Heart left ventricle (tissue), 16 donors: Measurements from ENCODE around the gene ARF6. TPM values are rescaled to one million over a fixed set of nuclear protein-coding genes. Genes with fewer than 3 reads are reported as not detected.

Source experiments
- ATAC-seq, 4 donors: fragments of 200-7000 bp; cut with Tn5 transposase; one replicate each; pipeline ENCODE4 v1.9.1; 2020 to 2022; ENCODE audit warnings: moderate library complexity in 4 of 4, mild to moderate bottlenecking in 3 of 4, moderate number of reproducible peaks in 1 of 4
- DNase-seq, 5 donors: peaks; one replicate each; pipeline ENCODE4 v3.0.0-alpha.2; 2020
- H3K27ac ChIP-seq, 12 donors: fragments of 200-600 bp; sonication (generic) in 4 of 12; one replicate each; pipeline versions ENCODE4 v1.5.0 to v1.8.0; 2016 to 2022; ENCODE audit warnings: mild to moderate bottlenecking in 2 of 12
- H3K27me3 ChIP-seq, 9 donors: fragments of 200-600 bp; sonication (generic) in 2 of 9; one replicate each; pipeline versions ENCODE4 v1.5.1 to v1.8.0; 2016 to 2022; ENCODE audit warnings: mild to moderate bottlenecking in 3 of 9
- H3K36me3 ChIP-seq, 9 donors: fragments of 200-600 bp; sonication (generic) in 2 of 9; one replicate each; pipeline versions ENCODE4 v1.5.0 to v1.8.0; 2018 to 2022; ENCODE audit warnings: mild to moderate bottlenecking in 2 of 9
- H3K4me1 ChIP-seq, 12 donors: fragments of 200-600 bp; sonication (generic) in 4 of 12; one replicate each; pipeline versions ENCODE4 v1.5.0 to v1.8.0; 2016 to 2022; ENCODE audit warnings: mild to moderate bottlenecking in 3 of 12
- H3K4me3 ChIP-seq, 12 donors: fragments of 200-600 bp; sonication (generic) in 4 of 12; one replicate each; pipeline versions ENCODE4 v1.5.0 to v1.8.0; 2017 to 2022; ENCODE audit warnings: mild to moderate bottlenecking in 9 of 12, moderate library complexity in 4 of 12
- H3K9me3 ChIP-seq, 12 donors: fragments of 200-600 bp; sonication (generic) in 4 of 12; one replicate each; pipeline versions ENCODE4 v1.5.0 to v1.8.0; 2016 to 2022; ENCODE audit warnings: mild to moderate bottlenecking in 1 of 12
- POLR2A ChIP-seq, 2 donors: fragments of 450-650 bp; IDR thresholded peaks; one replicate each; pipeline ENCODE4 v1.6.1; 2017; ENCODE audit warnings: antibody characterized with exemption in 2 of 2, mild to moderate bottlenecking in 2 of 2, moderate library complexity in 2 of 2
- WGBS, 4 donors: extraction: QIAGEN DNeasy Blood & Tissue Kit in 2 of 4; methylation state at CpG; one replicate each; pipeline versions ENCODE4 v1.1.5 to v1.1.7; 2013 to 2018; 5-methylcytosine and 5-hydroxymethylcytosine counted together
- intact Hi-C, 10 donors: fragments of 100-400 bp; cut with DNase I; formaldehyde crosslinking; loops; one replicate each; pipeline versions ENCODE4 v1.11.1 to v1.14.2; 2022
- polyA plus RNA-seq, 2 donors: library from polyadenylated mRNA; stranded (reverse); fragments of 200-250 nt; gene quantifications; one replicate each; pipeline ENCODE4 v1.2.3, GENCODE V29; 2013
- total RNA-seq, 9 donors: library from RNA; depleted of rRNA in 2 of 9; stranded (reverse); fragments of >200 nt in 2 of 9; fragmentation: NEBNext Ultra II Directional in 3 of 9; extraction: Animal tissue kit (Norgen Biotek cat#: 25700) in 3 of 9; gene quantifications; one replicate each; pipeline versions ENCODE4 v1.1.0 to v1.2.4, GENCODE V29; 2016 to 2023
- TF ChIP-seq, protein P1 (sequence below), 12 donors: fragments of 200-600 bp; sonication (generic) in 4 of 12; IDR thresholded peaks; one replicate each; pipeline versions ENCODE4 v1.5.0 to v1.8.0; 2018 to 2022; ENCODE audit warnings: antibody characterized with exemption in 12 of 12, mild to moderate bottlenecking in 5 of 12
- donor health status: ischemic (EF 13 %, LVEDD 7.1; RV severe dilation, severe dysfunction).
- donor health status: healthy with polysubstance abuse.
- donor health status: DM: no; HTN: yes; CAD: no.
- donor health status: DM: no; HTN: no; CAD: no.
- donor health status: ischemic (EF 25% LVEDD 6.9; RV normal size, moderate dysfunction).
- donor health status: ischemic (EF 25% LVEDD 5.7; RV mildly dilated, moderate dysfunction).
- donor health status: healthy.
- donor health status: DM: yes; HTN: yes; CAD: no.
- donor health status: ischemic (EF 35%, LVEDD 5.7; RV mildly dilated, moderate dysfunction).
- donor health status: nonischemic (EF 11% LVEDD 7.7; RV severe dilation, severe dysfunction).
- donor health status: DM: yes; HTN: yes; CAD: no.
- donor health status: PGD.
- donor health status: ischemic (EF 29% LVEDD 5.4; RV normal size, mild dysfunction).
- donor health status: nonischemic (EF 23%, LVEDD 6.1; RV moderate dilation, normal function).

The ARF6 gene
- total and polyA plus RNA-seq, 11 donors: 12.0 to 49.3 (median 27.4) TPM

DNA sequence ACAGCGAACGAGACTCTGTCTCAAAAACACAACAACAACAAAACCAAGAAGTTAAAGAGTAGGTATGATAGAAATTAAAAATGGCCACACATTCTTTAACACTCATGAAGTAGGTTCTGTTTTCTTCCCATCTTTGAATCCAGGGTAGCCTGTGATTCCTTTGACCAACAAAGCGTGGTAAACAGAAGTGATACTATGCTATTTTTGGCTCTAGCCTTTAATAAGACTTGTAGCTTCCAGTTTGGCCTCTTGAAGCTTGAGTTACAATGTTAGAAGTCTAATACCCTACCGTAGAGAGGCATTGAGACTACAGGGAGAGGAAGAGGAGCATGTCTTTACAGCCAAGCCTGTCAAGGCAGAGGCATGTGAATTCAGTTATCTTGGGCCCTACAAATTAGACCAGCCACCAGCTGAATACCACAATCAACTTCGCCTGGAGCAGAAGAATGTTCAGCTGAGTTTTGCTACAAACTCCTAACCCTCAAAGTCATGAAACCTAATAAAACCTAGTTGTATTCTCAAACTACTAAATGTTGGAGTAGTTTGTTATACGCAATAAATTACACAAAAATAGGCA lies 35.4 kb upstream of the ARF6 start:
- ATAC-seq (no peak), DNase-seq (no peak)
- no peaks in the 10 kb centered on the region for H3K9me3 ChIP-seq
- 65 to 77% (median 75%) methylated on average over 6 of the region's 6 CpGs for WGBS, 4 donors
- H3K27ac ChIP-seq: peak overlapping the region; percentile 8 to 66 (median 54)
- peaks cover 0 to 33% (median 9%) of the 10 kb centered on the region in 12 donors for H3K4me1 ChIP-seq
- intact Hi-C loops: loop anchor here in 2 of 10 donors (10.0 kb wide), 1 partner anchor 223 kb away; the partner anchor contains the start of gene DNAAF2 (in 2 of the 2)
- no peaks in the 10 kb centered on the region for H3K36me3 ChIP-seq
- no peak overlapping the region for H3K4me3 ChIP-seq
- TF ChIP-seq POLR2A (IDR thresholded peaks at IDR 0.05): no peak
- TF ChIP-seq, protein P1, sequence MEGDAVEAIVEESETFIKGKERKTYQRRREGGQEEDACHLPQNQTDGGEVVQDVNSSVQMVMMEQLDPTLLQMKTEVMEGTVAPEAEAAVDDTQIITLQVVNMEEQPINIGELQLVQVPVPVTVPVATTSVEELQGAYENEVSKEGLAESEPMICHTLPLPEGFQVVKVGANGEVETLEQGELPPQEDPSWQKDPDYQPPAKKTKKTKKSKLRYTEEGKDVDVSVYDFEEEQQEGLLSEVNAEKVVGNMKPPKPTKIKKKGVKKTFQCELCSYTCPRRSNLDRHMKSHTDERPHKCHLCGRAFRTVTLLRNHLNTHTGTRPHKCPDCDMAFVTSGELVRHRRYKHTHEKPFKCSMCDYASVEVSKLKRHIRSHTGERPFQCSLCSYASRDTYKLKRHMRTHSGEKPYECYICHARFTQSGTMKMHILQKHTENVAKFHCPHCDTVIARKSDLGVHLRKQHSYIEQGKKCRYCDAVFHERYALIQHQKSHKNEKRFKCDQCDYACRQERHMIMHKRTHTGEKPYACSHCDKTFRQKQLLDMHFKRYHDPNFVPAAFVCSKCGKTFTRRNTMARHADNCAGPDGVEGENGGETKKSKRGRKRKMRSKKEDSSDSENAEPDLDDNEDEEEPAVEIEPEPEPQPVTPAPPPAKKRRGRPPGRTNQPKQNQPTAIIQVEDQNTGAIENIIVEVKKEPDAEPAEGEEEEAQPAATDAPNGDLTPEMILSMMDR (IDR thresholded peaks at IDR 0.05): no peak
- no peaks in the 10 kb centered on the region for H3K27me3 ChIP-seq

DNA sequence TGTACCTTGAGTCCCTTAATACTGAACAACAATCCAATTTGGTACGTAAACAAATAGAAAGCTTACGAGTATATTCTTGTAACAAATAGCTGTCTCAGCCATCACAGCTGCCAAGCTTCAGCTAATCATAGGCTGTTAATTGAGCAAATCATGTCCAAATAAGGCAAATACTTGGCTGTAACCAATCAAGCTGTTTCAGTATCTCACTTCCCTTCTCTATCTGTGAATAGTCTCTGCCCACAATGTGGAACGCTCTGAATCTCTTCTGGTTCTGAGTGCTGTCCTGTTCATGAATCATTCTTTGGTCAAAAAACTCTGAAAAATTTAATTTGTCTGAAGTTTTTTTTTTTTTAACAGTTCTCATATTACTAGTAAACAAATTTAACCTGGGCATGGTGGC lies 34.5 kb upstream of the ARF6 start:
- peaks cover 0 to 31% (median 9%) of the 10 kb centered on the region in 12 donors for H3K4me1 ChIP-seq
- H3K36me3 ChIP-seq: no peaks in the 10 kb centered on the region
- H3K27me3 ChIP-seq: no peaks in the 10 kb centered on the region
- intact Hi-C loops: loop anchor here in 2 of 10 donors (10.0 kb wide), 1 partner anchor 224 kb away; the partner anchor contains the start of gene DNAAF2 (in 2 of the 2)
- WGBS, 4 donors: 84 to 88% (median 85%) methylated on average over 3 of the region's 3 CpGs
- no peak for DNase-seq
- no peak for ATAC-seq
- no peak overlapping the region for H3K4me3 ChIP-seq
- no peak for TF ChIP-seq POLR2A (IDR thresholded peaks at IDR 0.05)
- TF ChIP-seq, protein P1 (IDR thresholded peaks at IDR 0.05): no peak
- peak overlapping the region in 1 of 12 donors; percentile 9 for H3K27ac ChIP-seq
- no peaks in the 10 kb centered on the region for H3K9me3 ChIP-seq

DNA sequence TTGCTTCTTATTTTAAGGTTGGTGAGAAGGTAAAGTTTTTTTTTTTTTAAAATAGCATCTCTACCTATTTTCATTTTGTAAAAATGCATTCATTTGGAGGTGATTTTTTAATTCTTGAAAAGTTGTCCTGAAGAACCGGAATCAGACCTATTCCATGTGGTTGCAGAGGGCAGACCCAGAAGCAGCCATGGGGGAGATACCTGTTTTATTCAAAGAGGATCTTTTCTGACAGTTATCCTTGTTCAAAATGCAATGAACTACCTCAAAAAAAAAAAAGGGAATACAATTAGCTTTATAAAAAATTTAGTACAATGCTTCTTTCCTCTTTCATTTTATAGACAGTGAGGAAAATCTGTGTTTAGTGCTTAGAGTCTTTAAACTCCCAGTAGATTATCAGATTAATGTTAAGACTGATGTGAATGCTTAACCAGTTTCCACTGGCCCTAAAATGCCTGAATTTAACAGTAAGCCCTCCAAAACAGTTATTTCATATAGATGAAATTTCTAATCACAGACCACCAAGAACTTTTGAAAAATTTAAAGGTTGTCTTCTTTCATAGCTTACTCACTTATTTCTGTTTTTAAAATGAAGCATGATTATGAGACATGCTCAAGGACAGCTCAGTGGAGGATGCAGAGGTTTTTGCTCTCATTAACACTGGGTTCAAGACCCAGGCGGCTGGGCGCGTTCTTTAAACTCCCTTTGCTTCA lies 31.7 kb upstream of the ARF6 start:
- intact Hi-C loops: loop anchor here in 3 of 10 donors (5.0 to 10.0 kb wide), 4 partner anchors 144 to 371 kb away; partner anchors contain the start of gene SOS2 (in 1 of the 3)
- 21 to 28% (median 26%) methylated on average over 4 of the region's 4 CpGs for WGBS, 4 donors
- Histone ChIP-seq H3K27ac (peak overlapping the region; percentile 97 to 99 (median 98)), H3K4me1 (peaks cover 0 to 48% (median 12%) of the 10 kb centered on the region in 12 donors), H3K27me3 (no peaks in the 10 kb centered on the region), H3K9me3 (no peaks in the 10 kb centered on the region), H3K4me3 (peak overlapping the region; percentile 26 to 91 (median 70)), H3K36me3 (no peaks in the 10 kb centered on the region)
- DNase-seq (no peak), ATAC-seq (no peak)
- TF ChIP-seq POLR2A (IDR thresholded peaks at IDR 0.05): no peak
- TF ChIP-seq, protein P1 (IDR thresholded peaks at IDR 0.05): no peak

DNA sequence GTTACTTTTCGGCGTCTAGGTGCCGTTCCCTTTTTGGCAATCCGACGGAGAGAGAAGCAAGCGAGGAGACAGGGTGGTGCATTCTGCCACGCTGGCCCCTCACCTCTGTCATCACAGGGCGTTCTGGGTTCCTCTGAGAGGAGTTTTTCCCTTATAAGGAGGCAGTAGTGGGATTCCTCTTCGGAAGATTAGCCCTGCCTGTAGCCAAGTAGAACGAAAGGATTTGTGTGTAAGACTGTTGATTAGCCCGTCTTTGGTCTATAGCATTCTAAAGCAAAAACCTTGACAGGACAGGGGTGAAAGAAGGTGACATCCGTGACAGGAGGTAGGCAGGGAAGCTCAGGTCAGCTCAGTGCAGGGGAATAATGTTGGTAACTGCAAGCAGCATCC lies 31.2 kb upstream of the ARF6 start:
- intact Hi-C loops: loop anchor here in 5 of 10 donors (1.0 to 10.0 kb wide), 7 partner anchors 143 to 371 kb away; partner anchors contain the start of genes SOS2 (in 1 of the 5) and VCPKMT (in 1 of the 5)
- H3K9me3 ChIP-seq: no peaks in the 10 kb centered on the region
- ATAC-seq: peak; percentile 15 to 45 (median 30)

More for the DNA sequence above, 31.2 kb upstream of the ARF6 start:
- 0 to 1% (median 0%) methylated on average over 12 of the region's 12 CpGs for WGBS, 4 donors
- H3K27ac ChIP-seq: peak overlapping the region; percentile 97 to 99 (median 98)
- no peaks in the 10 kb centered on the region for H3K27me3 ChIP-seq
- peak; percentile 56 to 72 (median 64) for DNase-seq
- TF ChIP-seq, protein P1 (IDR thresholded peaks at IDR 0.05): no peak
- TF ChIP-seq POLR2A (IDR thresholded peaks at IDR 0.05): peak in 1 of 2 donors; percentile 11
- H3K4me1 ChIP-seq: peaks cover 0 to 48% (median 12%) of the 10 kb centered on the region in 12 donors
- peak overlapping the region; percentile 26 to 91 (median 70) for H3K4me3 ChIP-seq
- no peaks in the 10 kb centered on the region for H3K36me3 ChIP-seq
